GM12872 (cell line): ENCODE data around the gene AGRP.

Experiments
- TF ChIP-seq, protein P1 (sequence below): IDR thresholded peaks from 3 replicates; pipeline ENCODE4 v1.5.1; 2011; ENCODE audit warnings: low read depth, mild to moderate bottlenecking, low read length, moderate library complexity; ENCODE audit not compliant: insufficient read depth

Gene AGRP

DNA sequence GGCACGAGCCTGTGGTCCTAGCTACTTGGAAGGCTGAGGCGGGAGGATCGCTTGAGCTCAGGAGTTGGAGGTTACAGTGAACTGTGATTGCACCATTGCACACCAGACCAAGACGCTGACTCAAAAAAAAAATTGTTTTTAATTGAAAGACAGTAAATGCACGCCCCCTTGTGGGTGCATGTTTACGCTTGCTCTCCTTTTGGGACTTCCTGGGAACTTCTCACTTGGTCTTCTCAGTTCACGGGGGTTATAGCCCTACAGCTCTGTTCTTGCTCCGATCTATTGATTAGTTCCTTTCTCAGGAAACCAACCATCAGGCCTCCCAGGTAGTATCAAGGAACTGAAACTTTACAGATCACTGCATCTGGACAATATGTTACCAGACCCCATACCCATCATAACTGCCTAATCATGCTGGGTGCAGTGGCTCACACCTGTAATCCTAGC, 31.1 kb upstream of the AGRP start:
- TF ChIP-seq, protein P1, sequence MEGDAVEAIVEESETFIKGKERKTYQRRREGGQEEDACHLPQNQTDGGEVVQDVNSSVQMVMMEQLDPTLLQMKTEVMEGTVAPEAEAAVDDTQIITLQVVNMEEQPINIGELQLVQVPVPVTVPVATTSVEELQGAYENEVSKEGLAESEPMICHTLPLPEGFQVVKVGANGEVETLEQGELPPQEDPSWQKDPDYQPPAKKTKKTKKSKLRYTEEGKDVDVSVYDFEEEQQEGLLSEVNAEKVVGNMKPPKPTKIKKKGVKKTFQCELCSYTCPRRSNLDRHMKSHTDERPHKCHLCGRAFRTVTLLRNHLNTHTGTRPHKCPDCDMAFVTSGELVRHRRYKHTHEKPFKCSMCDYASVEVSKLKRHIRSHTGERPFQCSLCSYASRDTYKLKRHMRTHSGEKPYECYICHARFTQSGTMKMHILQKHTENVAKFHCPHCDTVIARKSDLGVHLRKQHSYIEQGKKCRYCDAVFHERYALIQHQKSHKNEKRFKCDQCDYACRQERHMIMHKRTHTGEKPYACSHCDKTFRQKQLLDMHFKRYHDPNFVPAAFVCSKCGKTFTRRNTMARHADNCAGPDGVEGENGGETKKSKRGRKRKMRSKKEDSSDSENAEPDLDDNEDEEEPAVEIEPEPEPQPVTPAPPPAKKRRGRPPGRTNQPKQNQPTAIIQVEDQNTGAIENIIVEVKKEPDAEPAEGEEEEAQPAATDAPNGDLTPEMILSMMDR = peak; percentile 69

DNA sequence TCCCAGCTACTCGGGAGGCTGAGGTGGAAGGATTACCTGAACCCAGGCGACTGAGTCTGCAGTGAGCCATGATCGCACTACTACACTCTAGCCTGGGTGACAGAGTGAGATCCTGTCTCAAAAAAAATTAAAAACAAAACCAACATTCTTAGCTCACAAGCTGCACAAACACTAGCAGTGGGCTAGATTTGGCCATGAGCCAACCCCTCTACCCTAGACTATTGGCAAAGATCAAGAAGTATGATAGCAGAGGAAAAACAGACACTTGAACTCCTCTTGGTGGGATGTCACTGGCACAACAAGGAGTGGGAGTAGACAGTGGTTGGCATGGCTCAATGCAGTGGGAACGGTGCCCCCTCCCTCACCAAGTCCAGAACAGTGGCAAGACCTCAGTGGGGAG, 25.7 kb upstream of the AGRP start:
- TF ChIP-seq, protein P1 = no peak

DNA sequence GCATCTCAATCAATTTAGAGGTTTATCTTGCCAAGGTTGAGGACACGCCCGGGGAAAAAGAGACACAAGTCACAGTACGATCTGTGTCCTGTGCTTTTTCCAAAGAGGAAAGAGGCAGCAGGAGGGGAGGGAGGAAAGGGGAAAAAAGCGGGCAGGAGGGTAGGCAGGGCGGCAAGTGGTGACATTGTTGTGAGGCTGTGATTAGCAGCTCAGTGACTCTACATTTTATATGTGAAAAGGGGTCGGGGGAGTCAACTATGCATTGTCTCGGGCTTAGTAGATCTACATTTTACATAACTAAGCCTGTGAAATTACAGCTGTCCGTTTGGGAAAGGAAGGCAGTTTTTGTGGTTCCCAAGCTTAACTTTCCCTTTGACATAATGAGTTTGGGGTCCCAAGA, 23.1 kb upstream of the AGRP start:
- TF ChIP-seq, protein P1 = no peak

DNA sequence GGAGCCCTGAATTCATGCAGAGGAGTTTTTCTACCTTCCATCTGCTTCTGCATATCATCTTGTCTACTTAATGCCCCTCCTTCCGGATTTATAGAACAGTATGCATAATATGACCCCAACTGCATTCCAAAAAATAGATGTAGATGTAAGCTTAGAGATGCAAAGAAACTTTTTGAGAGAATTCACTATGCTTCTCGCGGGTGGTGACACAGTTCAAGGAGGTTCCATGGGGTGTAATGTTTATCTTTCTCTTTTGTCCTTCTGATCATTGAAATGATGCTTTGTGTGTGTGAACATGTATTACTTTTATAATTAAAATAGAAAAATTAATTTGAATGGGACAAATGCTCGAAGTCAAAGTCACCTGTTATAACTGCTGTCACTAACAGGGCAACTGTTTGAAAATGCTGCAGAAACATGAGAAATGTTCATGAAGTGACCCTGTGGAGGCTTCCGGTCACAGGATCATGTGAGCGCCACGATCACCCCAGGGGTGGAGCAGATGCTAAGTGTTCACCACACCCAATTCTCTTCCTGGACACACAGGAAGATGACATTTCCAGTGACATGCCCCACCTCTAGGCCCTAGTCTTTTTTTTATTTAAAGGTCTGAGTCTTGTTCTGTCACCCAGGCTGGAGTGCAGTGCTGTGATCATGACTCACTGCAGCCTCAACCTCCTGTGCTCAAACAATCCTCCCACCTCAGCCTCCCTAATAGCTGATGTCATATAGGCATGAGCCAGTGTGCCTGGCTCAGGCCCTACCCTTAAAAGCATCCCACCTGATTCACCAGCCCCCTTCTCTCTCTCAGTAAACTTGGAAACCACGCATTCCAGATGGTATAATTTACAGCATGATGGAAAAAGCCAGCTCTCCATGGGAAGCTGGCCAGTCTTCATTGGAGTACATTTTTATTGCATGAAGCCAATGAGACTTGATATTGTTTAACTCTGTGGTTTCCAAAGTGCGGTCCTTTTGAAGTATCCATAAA, 21.0 kb upstream of the AGRP start:
- TF ChIP-seq, protein P1 = no peak

DNA sequence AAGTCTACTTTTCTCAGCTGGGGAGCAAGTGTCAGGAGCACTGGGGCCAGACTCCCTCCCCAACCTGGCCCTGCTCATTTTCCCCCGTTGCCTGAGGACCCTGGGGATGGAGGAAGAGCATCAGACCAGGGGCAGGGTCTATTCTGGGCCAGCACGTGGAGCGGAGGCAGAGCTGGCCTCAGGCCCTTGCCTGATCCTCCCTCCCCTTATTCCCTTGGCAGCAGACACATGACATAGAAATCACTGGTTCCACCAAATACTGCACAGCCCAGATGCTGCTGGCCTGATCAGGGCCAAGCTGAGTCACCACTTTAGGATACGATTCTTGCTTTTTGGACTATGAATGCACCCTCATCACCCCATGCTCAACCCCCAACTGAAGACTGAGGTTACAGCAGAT, 15.8 kb upstream of the AGRP start:
- TF ChIP-seq, protein P1 = no peak

DNA sequence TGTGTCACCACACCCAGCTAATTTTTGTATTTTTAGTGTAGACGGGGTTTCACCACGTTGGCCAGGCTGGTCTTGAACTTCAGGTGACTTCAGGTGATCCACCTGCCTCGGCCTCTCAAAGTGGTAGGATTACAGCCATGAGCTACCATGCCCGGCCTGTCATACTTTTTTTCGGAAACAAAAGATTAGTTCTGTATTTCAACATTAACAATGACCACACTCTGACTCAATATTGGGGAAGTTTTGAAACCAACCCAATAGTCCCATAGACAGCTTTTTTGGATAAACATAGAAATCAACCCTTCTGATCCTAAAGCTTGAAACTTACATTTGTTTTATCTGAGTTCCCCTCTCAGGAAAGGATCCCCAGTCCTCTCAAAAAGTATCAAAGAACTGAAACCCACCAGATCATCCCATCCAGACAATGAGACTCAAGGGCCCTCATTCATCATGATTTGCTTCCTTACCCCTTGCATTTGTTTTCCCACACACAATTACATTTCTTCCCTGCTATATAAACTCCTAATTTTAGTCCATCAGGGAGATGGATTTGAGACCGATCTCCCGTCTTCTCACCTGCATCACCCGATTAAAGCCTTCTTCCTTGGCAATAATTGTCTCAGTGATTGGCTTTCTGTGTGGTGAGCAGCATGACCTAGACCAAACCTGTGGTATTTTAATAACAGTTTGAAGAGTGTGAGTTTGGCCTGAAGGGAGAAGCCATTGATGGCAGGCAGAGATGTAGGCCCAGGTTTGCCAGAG, 7.2 kb upstream of the AGRP start:
- TF ChIP-seq, protein P1 = no peak

DNA sequence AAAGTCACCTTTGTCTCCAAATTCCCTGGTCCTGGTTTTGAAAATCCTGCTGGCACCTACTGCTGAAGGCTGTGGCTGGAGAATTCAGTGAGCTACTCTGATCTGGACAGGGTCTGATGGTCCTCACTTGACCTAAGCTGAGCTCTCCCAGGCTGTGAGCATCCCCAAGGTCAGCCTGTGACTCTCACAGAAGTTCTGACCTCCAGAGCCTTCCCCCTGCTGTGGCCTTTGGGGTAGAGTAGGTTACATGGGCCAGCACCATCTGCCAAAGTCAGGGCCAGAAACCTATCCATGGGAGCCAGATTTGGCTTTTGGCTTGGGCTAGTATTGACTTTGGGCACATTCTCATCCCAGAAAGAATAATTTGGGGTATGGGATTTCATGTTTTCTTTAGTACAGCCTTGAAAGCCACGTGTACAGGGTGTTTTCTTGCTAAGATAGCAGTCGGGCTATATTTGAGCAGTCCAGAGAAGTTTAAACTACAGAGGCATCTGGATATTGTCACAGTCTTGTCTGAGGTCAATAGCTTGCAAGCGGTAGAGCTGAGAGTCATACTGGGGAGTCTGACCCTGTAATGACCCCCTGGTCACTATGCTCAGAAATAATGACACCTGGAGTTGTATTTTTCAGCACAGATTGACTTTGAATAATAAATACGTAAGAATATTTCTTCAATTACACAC, 6.2 kb upstream of the AGRP start:
- TF ChIP-seq, protein P1 = no peak
